B cell (primary cell): ENCODE measurements around the gene TMEM164. TPM values are rescaled to one million over a fixed set of nuclear protein-coding genes. Genes with fewer than 3 reads are reported as not detected.

Experiments
- ATAC-seq: fragments of 200-7000 bp; cut with Tn5 transposase; one replicate; pipeline ENCODE4 v1.10.0; 2021; ENCODE audit warnings: low read depth, mild to moderate bottlenecking, moderate number of reproducible peaks, moderate library complexity
- CTCF ChIA-PET: fragments of 350-600 bp; sonication (Branson Sonifier 250); formaldehyde crosslinking; loops from one replicate; lab custom pipeline; 2021; ENCODE audit warnings: antibody characterized with exemption, inconsistent platforms; lab: Charles Lee
- POLR2A ChIA-PET: fragments of 350-600 bp; sonication (Branson Sonifier 250); formaldehyde crosslinking; loops from one replicate; lab custom pipeline; 2021; ENCODE audit warnings: antibody characterized with exemption; lab: Charles Lee
- DNase-seq: peaks from one replicate; pipeline ENCODE4 v3.0.0; 2013
- H2AFZ ChIP-seq: 2 replicates; pipeline ENCODE4 v1.6.1; 2012; ENCODE audit warnings: mild to moderate bottlenecking, low read depth, low read length; ENCODE audit not compliant: insufficient read depth, poor library complexity, severe bottlenecking
- H3K27ac ChIP-seq, 2 donors: 1 replicate in 1 of 2; 2 replicates in 1 of 2; pipeline ENCODE4 v1.5.1; 2012 to 2013; ENCODE audit warnings: low read length in 2 of 2, mild to moderate bottlenecking in 2 of 2, moderate library complexity in 1 of 2
- H3K27me3 ChIP-seq, 4 experiments: fragments of 200-600 bp in 1 of 4; sonication (generic) in 1 of 4; replicated peaks in 1 of 4; 1 replicate in 2 of 4; 2 replicates in 2 of 4; pipeline versions ENCODE4 v1.6.1 to v1.7.0; 2013 to 2016; ENCODE audit warnings: low read length in 3 of 4, mild to moderate bottlenecking in 2 of 4, mixed read lengths in 1 of 4, moderate library complexity in 1 of 4; ENCODE audit not compliant: insufficient read depth in 4 of 4, control insufficient read depth in 3 of 4; ENCODE audit errors: control extremely low read depth in 1 of 4
- H3K36me3 ChIP-seq, 2 experiments: replicated peaks in 1 of 2; 1 replicate in 1 of 2; 2 replicates in 1 of 2; pipeline versions ENCODE4 v1.6.1 to v1.7.1; 2013; ENCODE audit warnings: low read length in 1 of 2; ENCODE audit not compliant: insufficient read depth in 2 of 2, control insufficient read depth in 1 of 2; ENCODE audit errors: control extremely low read depth in 1 of 2, extremely low read depth in 1 of 2
- H3K4me1 ChIP-seq, 2 donors: fragments of 200-600 bp in 1 of 2; sonication (generic) in 1 of 2; 1 replicate in 1 of 2; 2 replicates in 1 of 2; pipeline versions ENCODE4 v1.5.1 to v1.6.1; 2013 to 2017; ENCODE audit warnings: low read length in 2 of 2; ENCODE audit not compliant: control insufficient read depth in 2 of 2, insufficient read depth in 2 of 2
- H3K4me2 ChIP-seq: replicated peaks from 2 replicates; pipeline ENCODE3; 2012; ENCODE audit warnings: mild to moderate bottlenecking, low read depth, low read length; ENCODE audit not compliant: poor library complexity, severe bottlenecking
- H3K4me3 ChIP-seq, 5 experiments: fragments of 200-600 bp in 1 of 5; sonication (generic) in 1 of 5; 1 replicate in 3 of 5; 2 replicates in 2 of 5; pipeline versions ENCODE4 v1.5.1 to v1.7.0; 2011 to 2016; ENCODE audit warnings: low read length in 4 of 5, mild to moderate bottlenecking in 4 of 5, low read depth in 2 of 5, control low read depth in 1 of 5, moderate library complexity in 1 of 5; ENCODE audit not compliant: insufficient read depth in 1 of 5; ENCODE audit errors: control extremely low read depth in 1 of 5, extremely low read depth in 1 of 5
- H3K79me2 ChIP-seq: fragments of 200-600 bp; sonication (generic); one replicate; pipeline ENCODE4 v1.6.0; 2016; ENCODE audit warnings: low read length; ENCODE audit not compliant: control insufficient read depth, insufficient read depth
- H3K9ac ChIP-seq: fragments of 200-600 bp; sonication (generic); 2 replicates; pipeline ENCODE4 v1.6.1; 2017; ENCODE audit warnings: mild to moderate bottlenecking, low read length, moderate library complexity
- H3K9me3 ChIP-seq, 3 donors: one replicate each; pipeline versions ENCODE4 v1.6.1 to v1.7.1; 2013; ENCODE audit warnings: low read length in 2 of 3; ENCODE audit not compliant: control insufficient read depth in 2 of 3, insufficient read depth in 1 of 3; ENCODE audit errors: control extremely low read depth in 1 of 3
- H4K20me1 ChIP-seq: 2 replicates; pipeline ENCODE4 v1.6.0; 2012; ENCODE audit warnings: mild to moderate bottlenecking, low read length; ENCODE audit not compliant: insufficient read depth, control insufficient read depth, poor library complexity, severe bottlenecking
- H3K27ac Mint-ChIP-seq: one replicate; pipeline ENCODE4 v1.8.0; 2021; ENCODE audit warnings: mixed read lengths
- H3K27me3 Mint-ChIP-seq: one replicate; pipeline ENCODE4 v1.8.0; 2021; ENCODE audit warnings: mixed read lengths
- H3K4me1 Mint-ChIP-seq: one replicate; pipeline ENCODE4 v1.8.0; 2021; ENCODE audit warnings: mixed read lengths
- H3K4me3 Mint-ChIP-seq: one replicate; pipeline ENCODE4 v1.8.0; 2021; ENCODE audit warnings: mixed read lengths
- H3K9me3 Mint-ChIP-seq: one replicate; pipeline ENCODE4 v1.8.0; 2022; ENCODE audit warnings: mixed read lengths; ENCODE audit not compliant: insufficient read depth
- CTCF ChIP-seq: fragments of 200-600 bp; IDR thresholded peaks from one replicate; pipeline ENCODE4 v1.8.0; 2022; ENCODE audit warnings: antibody characterized with exemption, mild to moderate bottlenecking
- EZH2 ChIP-seq: IDR thresholded peaks from 2 replicates; pipeline ENCODE4 v1.6.1; 2012; ENCODE audit warnings: borderline replicate concordance, low read depth, mild to moderate bottlenecking, moderate library complexity, low read length; ENCODE audit not compliant: insufficient read depth, poor library complexity, severe bottlenecking
- WGBS: methylation state at CpG from one replicate; pipeline ENCODE4 v1.1.5; 2013; ENCODE audit warnings: missing lambda C conversion rate; ENCODE audit not compliant: insufficient coverage; 5-methylcytosine and 5-hydroxymethylcytosine counted together
- intact Hi-C: fragments of 100-400 bp; cut with micrococcal nuclease; formaldehyde crosslinking; loops from one replicate; pipeline ENCODE4 v1.10.0; 2022
- polyA plus RNA-seq: library from polyadenylated mRNA; depleted of rRNA; stranded (reverse); fragments of >200 nt; gene quantifications from 2 replicates; pipeline ENCODE4 v1.2.3, GENCODE V29; 2012
- total RNA-seq, 2 donors: library from RNA; stranded (reverse); fragments of 120-200 nt in 1 of 2; gene quantifications; 1 replicate in 1 of 2; 2 replicates in 1 of 2; pipeline versions ENCODE4 v1.2.3 to v1.2.4, GENCODE V29; 2013 to 2022

The TMEM164 gene
- total and polyA plus RNA-seq, 2 donors (not counting 1 experiment from before 2014, with no cell fraction given): 9.4 to 26.6 TPM

DNA sequence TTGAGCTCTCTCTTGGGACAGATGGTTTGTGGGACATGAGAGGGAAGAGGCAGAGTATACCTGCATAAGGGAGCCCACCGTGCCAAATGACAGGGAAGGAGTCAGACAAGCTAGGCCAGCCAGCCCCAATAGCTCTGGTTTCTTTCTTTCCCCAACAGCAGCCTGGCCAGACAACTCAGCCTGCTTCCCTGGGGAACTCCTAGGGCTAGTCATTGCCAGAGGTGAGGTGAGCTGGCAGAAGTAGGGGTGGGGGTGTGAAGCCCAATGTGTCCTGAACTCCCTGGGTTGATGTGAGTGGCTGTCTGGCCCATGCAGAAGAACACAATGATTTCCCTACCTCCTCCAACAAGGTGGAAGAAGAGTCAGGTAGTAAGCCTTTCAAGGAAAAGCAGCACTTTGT, 179.4 kb downstream of the TMEM164 start:
- intact Hi-C loops: no loop called here
- no peaks in the 10 kb centered on the region for H3K4me1 ChIP-seq
- ChIA-PET POLR2A (no interaction called here), CTCF (interaction anchor here (1.0 kb wide), 1 partner anchor 35 kb away, joined by 3 read pairs; no protein-coding TSS in a partner anchor)
- no CpG with 5 or more reads among the region's 1 CpG for WGBS
- no peak overlapping the region for H3K4me3 ChIP-seq
- Mint-ChIP-seq H3K27me3 (no peaks in the 10 kb centered on the region), H3K9me3 (no peaks in the 10 kb centered on the region), H3K27ac (no peak overlapping the region), H3K4me1 (no peaks in the 10 kb centered on the region), H3K4me3 (no peak overlapping the region)
- no peak for TF ChIP-seq CTCF
- TF ChIP-seq EZH2: no peak
- no peak for ATAC-seq
- no peaks in the 10 kb centered on the region for H3K9me3 ChIP-seq
- H2AFZ ChIP-seq: no peak overlapping the region
- no peak overlapping the region for H3K4me2 ChIP-seq
- no peaks in the 10 kb centered on the region for H4K20me1 ChIP-seq
- H3K36me3 ChIP-seq: no peaks in the 10 kb centered on the region
- no peak overlapping the region for H3K27ac ChIP-seq
- no peaks in the 10 kb centered on the region for H3K79me2 ChIP-seq
- H3K9ac ChIP-seq: no peak overlapping the region
- no peak for DNase-seq
- H3K27me3 ChIP-seq: no peaks in the 10 kb centered on the region

DNA sequence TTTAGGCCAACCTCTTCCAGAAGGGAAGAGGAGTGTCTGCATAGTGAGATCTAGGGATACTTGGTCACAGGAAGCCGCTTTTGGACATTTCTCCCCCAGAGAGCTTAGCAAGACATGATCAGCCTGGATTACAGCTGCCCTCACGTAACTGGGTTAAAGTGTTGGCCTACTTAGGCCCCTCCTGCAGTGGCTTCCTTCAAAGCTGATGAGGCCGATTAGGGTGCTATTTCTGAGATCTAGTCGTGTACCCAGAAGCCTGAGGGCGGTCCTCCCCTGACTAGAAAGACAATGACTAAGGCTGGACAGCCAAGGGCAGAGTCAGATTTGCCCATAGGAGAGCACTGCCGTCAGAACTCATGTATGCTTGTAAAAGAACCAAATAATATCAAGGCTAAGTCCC, 180.0 kb downstream of the TMEM164 start:
- POLR2A ChIA-PET: no interaction called here
- TF ChIP-seq CTCF (no peak), EZH2 (no peak)
- no peak overlapping the region for H3K4me3 ChIP-seq
- H3K4me3 Mint-ChIP-seq: no peak overlapping the region
- CTCF ChIA-PET: interaction anchor here (1.0 kb wide), 1 partner anchor 35 kb away, joined by 3 read pairs; no protein-coding TSS in a partner anchor
- no peak overlapping the region for H3K9ac ChIP-seq
- H3K4me1 Mint-ChIP-seq: no peaks in the 10 kb centered on the region
- H3K79me2 ChIP-seq: no peaks in the 10 kb centered on the region
- DNase-seq (no peak), ATAC-seq (no peak)
- intact Hi-C loops: no loop called here
- no peak overlapping the region for H3K27ac ChIP-seq
- H3K4me2 ChIP-seq: no peak overlapping the region
- no peaks in the 10 kb centered on the region for H3K4me1 ChIP-seq
- H3K27me3 Mint-ChIP-seq: no peaks in the 10 kb centered on the region
- no peaks in the 10 kb centered on the region for H4K20me1 ChIP-seq
- 100% methylated on average over 2 of the region's 6 CpGs for WGBS
- H3K36me3 ChIP-seq: no peaks in the 10 kb centered on the region
- H3K27me3 ChIP-seq: no peaks in the 10 kb centered on the region
- H3K9me3 ChIP-seq: no peaks in the 10 kb centered on the region
- no peak overlapping the region for H3K27ac Mint-ChIP-seq
- no peak overlapping the region for H2AFZ ChIP-seq
- H3K9me3 Mint-ChIP-seq: no peaks in the 10 kb centered on the region
